Liver (tissue), 9 donors: ENCODE measurements around the gene PAN2. TPM values are rescaled to one million over a fixed set of nuclear protein-coding genes. Genes with fewer than 3 reads are reported as not detected.

Source experiments
- DNase-seq: peaks from one replicate; pipeline ENCODE4 v3.0.0-alpha.2; 2017; ENCODE audit warnings: low spot score
- H3K27ac ChIP-seq, 2 donors: one replicate each; pipeline ENCODE4 v1.7.0; 2013; ENCODE audit warnings: inconsistent platforms in 2 of 2, low read length in 2 of 2, control low read depth in 1 of 2, low read depth in 1 of 2, mild to moderate bottlenecking in 1 of 2
- H3K27me3 ChIP-seq, 4 donors: one replicate each; pipeline versions ENCODE4 v1.6.1 to v1.7.0; 2013; ENCODE audit warnings: low read length in 3 of 4, inconsistent platforms in 1 of 4, mild to moderate bottlenecking in 1 of 4, moderate library complexity in 1 of 4; ENCODE audit not compliant: control insufficient read depth in 4 of 4, insufficient read depth in 4 of 4
- H3K36me3 ChIP-seq, 4 donors: one replicate each; pipeline versions ENCODE4 v1.6.1 to v1.7.0; 2013; ENCODE audit warnings: low read length in 3 of 4, mild to moderate bottlenecking in 3 of 4, low read depth in 1 of 4, moderate library complexity in 1 of 4; ENCODE audit not compliant: control insufficient read depth in 4 of 4, insufficient read depth in 3 of 4
- H3K4me1 ChIP-seq, 4 donors: one replicate each; pipeline versions ENCODE4 v1.6.1 to v1.7.0; 2013; ENCODE audit warnings: low read length in 3 of 4, mild to moderate bottlenecking in 3 of 4, moderate library complexity in 1 of 4; ENCODE audit not compliant: control insufficient read depth in 4 of 4, insufficient read depth in 4 of 4
- H3K4me3 ChIP-seq, 3 donors: one replicate each; pipeline versions ENCODE4 v1.6.1 to v1.7.0; 2013; ENCODE audit warnings: low read length in 3 of 3, control low read depth in 1 of 3, low read depth in 1 of 3, mild to moderate bottlenecking in 1 of 3
- H3K9ac ChIP-seq, 2 donors: one replicate each; pipeline ENCODE4 v1.7.0; 2013; ENCODE audit warnings: low read length in 2 of 2, mild to moderate bottlenecking in 2 of 2, moderate library complexity in 2 of 2, control low read depth in 1 of 2, low read depth in 1 of 2
- H3K9me3 ChIP-seq, 4 donors: one replicate each; pipeline versions ENCODE4 v1.6.1 to v1.7.0; 2013; ENCODE audit warnings: low read length in 3 of 4; ENCODE audit not compliant: control insufficient read depth in 4 of 4
- CTCF ChIP-seq: fragments of 150-350 bp; IDR thresholded peaks from 2 replicates; pipeline ENCODE4 v1.5.1; 2017; ENCODE audit warnings: improper control_type of control experiment, low read depth, low read length; ENCODE audit not compliant: missing input control
- FOXA2 ChIP-seq: IDR thresholded peaks from 2 replicates; pipeline ENCODE4 v1.6.1; 2016; ENCODE audit warnings: antibody characterized with exemption
- GABPA ChIP-seq, 2 donors: IDR thresholded peaks in 1 of 2; conservative IDR thresholded peaks in 1 of 2; 2 replicates each; pipeline ENCODE4 v1.6.1; 2016; ENCODE audit warnings: antibody characterized with exemption in 2 of 2, mild to moderate bottlenecking in 1 of 2, moderate library complexity in 1 of 2
- HNF4G ChIP-seq: IDR thresholded peaks from 2 replicates; pipeline ENCODE4 v1.6.1; 2016; ENCODE audit warnings: antibody characterized with exemption
- JUND ChIP-seq, 2 donors: IDR thresholded peaks; 2 replicates each; pipeline ENCODE4 v1.6.1; 2016; ENCODE audit warnings: antibody characterized with exemption in 2 of 2
- NR2F2 ChIP-seq: IDR thresholded peaks from 2 replicates; pipeline ENCODE4 v1.6.1; 2016; ENCODE audit warnings: antibody characterized with exemption
- RAD21 ChIP-seq, 2 donors: IDR thresholded peaks; 2 replicates each; pipeline ENCODE4 v1.6.1; 2016; ENCODE audit warnings: antibody characterized with exemption in 2 of 2, mild to moderate bottlenecking in 2 of 2
- REST ChIP-seq: IDR thresholded peaks from 2 replicates; pipeline ENCODE4 v1.6.1; 2016; ENCODE audit warnings: antibody characterized with exemption, mild to moderate bottlenecking
- RXRA ChIP-seq, 2 donors: IDR thresholded peaks; 2 replicates each; pipeline ENCODE4 v1.6.1; 2017 to 2018; ENCODE audit warnings: antibody characterized with exemption in 2 of 2, mild to moderate bottlenecking in 1 of 2
- SP1 ChIP-seq: IDR thresholded peaks from 2 replicates; pipeline ENCODE4 v1.6.1; 2018; ENCODE audit warnings: antibody characterized with exemption, mild to moderate bottlenecking
- TAF1 ChIP-seq: conservative IDR thresholded peaks from 2 replicates; pipeline ENCODE4 v1.6.1; 2016; ENCODE audit warnings: antibody characterized with exemption, mild to moderate bottlenecking
- YY1 ChIP-seq: IDR thresholded peaks from 2 replicates; pipeline ENCODE4 v1.6.1; 2016; ENCODE audit warnings: antibody characterized with exemption, mild to moderate bottlenecking
- ZBTB33 ChIP-seq: IDR thresholded peaks from 2 replicates; pipeline ENCODE4 v1.6.1; 2016; ENCODE audit warnings: antibody characterized with exemption
- WGBS: extraction: QIAGEN DNeasy Blood & Tissue Kit; methylation state at CpG from one replicate; pipeline ENCODE4 v1.1.7; 2013; 5-methylcytosine and 5-hydroxymethylcytosine counted together
- polyA plus RNA-seq, 2 donors: library from polyadenylated mRNA; stranded (reverse) in 1 of 2; unstranded in 1 of 2; fragments of 200-250 nt in 1 of 2; fragments of >200 nt in 1 of 2; fragmentation: Nextera tagmentation in 1 of 2; extraction: Ambion mirVana in 1 of 2; gene quantifications; one replicate each; pipeline versions ENCODE4 v1.2.1 to v1.2.3, GENCODE V29; 2013 to 2015
- total RNA-seq, 2 donors: library from RNA; depleted of rRNA; stranded (reverse); fragments of >200 nt; gene quantifications; one replicate each; pipeline ENCODE4 v1.2.3, GENCODE V29; 2014
- TF ChIP-seq, protein P1 (sequence below): IDR thresholded peaks from 2 replicates; pipeline ENCODE4 v1.6.1; 2016; ENCODE audit warnings: antibody characterized with exemption
- TF ChIP-seq, protein P2 (sequence below): IDR thresholded peaks from 2 replicates; pipeline ENCODE4 v1.6.1; 2016; ENCODE audit warnings: antibody characterized with exemption
- donor health status: healthy.
- donor health status: healthy.
- donor health status: healthy.
- donor health status: healthy.
- donor health status: healthy.

The PAN2 gene
- total and polyA plus RNA-seq, 4 donors = 20.5 to 92.4 (median 27.7) TPM

GRCh38 chr12:56321027-56321426 is 12.8 kb downstream of the PAN2 start:
- no peak overlapping the region for H3K27ac ChIP-seq
- WGBS = 96% methylated on average over 2 of the region's 2 CpGs

More at GRCh38 chr12:56321027-56321426, 12.8 kb downstream of the PAN2 start:
- Histone ChIP-seq H3K4me1 (peaks cover 0 to 10% (median 5%) of the 10 kb centered on the region in 4 donors), H3K4me3 (no peak overlapping the region), H3K9ac (no peak overlapping the region), H3K9me3 (no peaks in the 10 kb centered on the region), H3K36me3 (peaks cover 11 to 61% (median 55%) of the 10 kb centered on the region in 4 donors), H3K27me3 (no peaks in the 10 kb centered on the region)
- no peak for TF ChIP-seq TAF1
- TF ChIP-seq, protein P1, sequence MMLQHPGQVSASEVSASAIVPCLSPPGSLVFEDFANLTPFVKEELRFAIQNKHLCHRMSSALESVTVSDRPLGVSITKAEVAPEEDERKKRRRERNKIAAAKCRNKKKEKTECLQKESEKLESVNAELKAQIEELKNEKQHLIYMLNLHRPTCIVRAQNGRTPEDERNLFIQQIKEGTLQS = no peak
- no peak for TF ChIP-seq HNF4G
- no peak for TF ChIP-seq RXRA (IDR thresholded peaks at IDR 0.05)
- no peak for TF ChIP-seq YY1
- TF ChIP-seq CTCF = no peak
- no peak for TF ChIP-seq SP1
- TF ChIP-seq RAD21 (IDR thresholded peaks at IDR 0.05) = no peak
- no peak for TF ChIP-seq JUND (IDR thresholded peaks at IDR 0.05)
- no peak for TF ChIP-seq REST
- TF ChIP-seq, protein P2, sequence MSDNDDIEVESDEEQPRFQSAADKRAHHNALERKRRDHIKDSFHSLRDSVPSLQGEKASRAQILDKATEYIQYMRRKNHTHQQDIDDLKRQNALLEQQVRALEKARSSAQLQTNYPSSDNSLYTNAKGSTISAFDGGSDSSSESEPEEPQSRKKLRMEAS = no peak
- no peak for TF ChIP-seq NR2F2
- no peak for TF ChIP-seq ZBTB33
- TF ChIP-seq FOXA2 = no peak
- TF ChIP-seq GABPA (IDR thresholded peaks at IDR 0.05 in 1 of 2, conservative IDR thresholded peaks at IDR 0.05 in 1 of 2) = no peak
- no peak for DNase-seq
